Neural cell (in vitro differentiated cells): Measurements from ENCODE around the gene CLCN5. TPM values are rescaled to one million over a fixed set of nuclear protein-coding genes. Genes with fewer than 3 reads are reported as not detected.

Experiments
- H2AFZ ChIP-seq: fragments of 200-600, 300-800 bp; sonication (generic), shearing (Covaris generic); 2 replicates; pipeline ENCODE4 v1.6.0; 2014; ENCODE audit warnings: low read depth, mild to moderate bottlenecking, antibody characterized with exemption, low read length, moderate library complexity
- H3F3A ChIP-seq: fragments of 200-600 bp; shearing (Covaris generic); 2 replicates; pipeline ENCODE4 v1.6.1; 2016; ENCODE audit warnings: mild to moderate bottlenecking, moderate library complexity, mixed read lengths, antibody characterized with exemption, low read length; ENCODE audit not compliant: insufficient read depth, poor library complexity, severe bottlenecking
- H3K27ac ChIP-seq: fragments of 200-600, 300-800 bp; sonication (generic), shearing (Covaris generic); 2 replicates; pipeline ENCODE4 v1.5.1; 2014; ENCODE audit warnings: mild to moderate bottlenecking, low read length, moderate library complexity
- H3K27me3 ChIP-seq: fragments of 300-800, 200-600 bp; sonication (generic), shearing (Covaris generic); 2 replicates; pipeline ENCODE4 v1.6.0; 2014; ENCODE audit warnings: mild to moderate bottlenecking, low read depth, low read length, moderate library complexity; ENCODE audit not compliant: insufficient read depth
- H3K36me3 ChIP-seq: fragments of 300-800, 200-600 bp; sonication (generic), shearing (Covaris generic); 2 replicates; pipeline ENCODE4 v1.5.1; 2014; ENCODE audit warnings: mild to moderate bottlenecking, antibody characterized with exemption, low read length, moderate library complexity; ENCODE audit not compliant: insufficient read depth
- H3K4me2 ChIP-seq: fragments of 300-800, 200-600 bp; sonication (generic), shearing (Covaris generic); 2 replicates; pipeline ENCODE4 v1.6.0; 2014; ENCODE audit warnings: mild to moderate bottlenecking, low read length
- H3K4me3 ChIP-seq: fragments of 300-800, 200-600 bp; sonication (generic), shearing (Covaris generic); 2 replicates; pipeline ENCODE4 v1.5.1; 2014; ENCODE audit warnings: mild to moderate bottlenecking, low read length, moderate library complexity
- H3K79me2 ChIP-seq: fragments of 200-600 bp; shearing (Covaris generic); replicated peaks from 2 replicates; pipeline ENCODE4 v1.6.0; 2014; ENCODE audit warnings: mild to moderate bottlenecking, low read length, moderate library complexity; ENCODE audit not compliant: insufficient read depth
- H3K9ac ChIP-seq: fragments of 300-800, 200-600 bp; sonication (generic), shearing (Covaris generic); 2 replicates; pipeline ENCODE4 v1.6.1; 2016; ENCODE audit warnings: mild to moderate bottlenecking, low read length, mixed read lengths
- H3K9me2 ChIP-seq: fragments of 200-600 bp; shearing (Covaris generic); 2 replicates; pipeline ENCODE4 v1.6.1; 2016; ENCODE audit warnings: mild to moderate bottlenecking, low read length, mixed read lengths; ENCODE audit not compliant: insufficient read depth
- H3K9me3 ChIP-seq: fragments of 200-600, 300-800 bp; sonication (generic), shearing (Covaris generic); 2 replicates; pipeline ENCODE4 v1.6.1; 2016; ENCODE audit warnings: mild to moderate bottlenecking, mixed run types, low read length, moderate library complexity, mixed read lengths
- H4K20me1 ChIP-seq: fragments of 200-600 bp; shearing (Covaris generic); 2 replicates; pipeline ENCODE4 v1.6.1; 2016; ENCODE audit warnings: mild to moderate bottlenecking, mixed run types; ENCODE audit not compliant: insufficient read depth
- EP300 ChIP-seq: fragments of 450-650 bp; conservative IDR thresholded peaks from 2 replicates; pipeline ENCODE4 v1.6.1; 2014; ENCODE audit warnings: antibody characterized with exemption, mild to moderate bottlenecking, moderate library complexity; ENCODE audit not compliant: poor library complexity, severe bottlenecking
- EZH2 ChIP-seq: fragments of 200-600, 300-800 bp; shearing (Covaris generic), sonication (generic); IDR thresholded peaks from 2 replicates; pipeline ENCODE4 v1.6.1; 2014; ENCODE audit warnings: antibody characterized with exemption, low read length, borderline replicate concordance, mild to moderate bottlenecking; ENCODE audit not compliant: insufficient read depth, poor library complexity, severe bottlenecking
- MXI1 ChIP-seq: fragments of 450-650 bp; conservative IDR thresholded peaks from 2 replicates; pipeline ENCODE4 v1.6.1; 2014; ENCODE audit warnings: antibody characterized with exemption, mild to moderate bottlenecking; ENCODE audit not compliant: poor library complexity, severe bottlenecking
- POLR2AphosphoS5 ChIP-seq: IDR thresholded peaks from 2 replicates; pipeline ENCODE4 v1.6.1; 2012
- RAD21 ChIP-seq: fragments of 450-650 bp; conservative IDR thresholded peaks from 2 replicates; pipeline ENCODE4 v1.6.1; 2014; ENCODE audit warnings: antibody characterized with exemption, mild to moderate bottlenecking, moderate library complexity
- SMC3 ChIP-seq: fragments of 450-650 bp; conservative IDR thresholded peaks from 2 replicates; pipeline ENCODE4 v1.6.1; 2014; ENCODE audit warnings: antibody characterized with exemption, mild to moderate bottlenecking, moderate library complexity; ENCODE audit not compliant: poor library complexity
- TAF1 ChIP-seq: IDR thresholded peaks from 2 replicates; pipeline ENCODE4 v1.6.1; 2012; ENCODE audit warnings: low read depth
- polyA plus RNA-seq: library from polyadenylated mRNA; depleted of rRNA; stranded (reverse); fragments of >200 nt; gene quantifications from 2 replicates; pipeline ENCODE4 v1.2.3, GENCODE V29; 2014
- TF ChIP-seq, protein P1 (sequence below): IDR thresholded peaks from 2 replicates; pipeline ENCODE4 v1.6.1; 2012; ENCODE audit warnings: borderline replicate concordance
- TF ChIP-seq, protein P2 (sequence below): fragments of 450-650 bp; IDR thresholded peaks from 2 replicates; pipeline ENCODE4 v1.5.1; 2014; ENCODE audit warnings: antibody characterized with exemption, mild to moderate bottlenecking, moderate library complexity; ENCODE audit not compliant: poor library complexity, severe bottlenecking

CLCN5 gene
- polyA plus RNA-seq, 1 donor from 2014 or later: 13.1 TPM

DNA sequence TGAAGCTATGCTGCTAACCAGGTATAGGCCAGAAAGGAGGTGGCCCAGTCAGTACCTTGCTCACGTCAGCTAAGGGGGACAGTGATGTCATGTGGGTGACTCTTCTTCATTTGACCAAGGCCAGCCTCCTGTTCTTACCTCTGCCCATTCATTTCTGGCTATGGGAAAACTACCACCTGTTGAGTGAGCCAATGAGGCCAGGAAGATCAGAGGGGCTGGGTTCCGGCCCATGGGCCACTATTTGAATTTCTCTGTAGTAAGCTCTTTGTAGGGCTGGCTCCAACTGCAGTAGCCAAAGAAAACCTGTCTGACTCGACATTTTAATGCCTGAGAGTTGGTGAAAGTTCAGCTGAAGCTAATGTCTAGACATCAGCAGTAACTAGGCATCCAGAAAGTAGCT, 175.8 kb downstream of the CLCN5 start:
- H3K4me3 ChIP-seq: no peak overlapping the region
- no peak overlapping the region for H3K4me2 ChIP-seq
- H3K9me3 ChIP-seq: no peaks in the 10 kb centered on the region
- no peaks in the 10 kb centered on the region for H3K79me2 ChIP-seq
- H3K27me3 ChIP-seq: no peaks in the 10 kb centered on the region
- H3K9ac ChIP-seq: no peak overlapping the region
- H4K20me1 ChIP-seq: no peaks in the 10 kb centered on the region
- no peaks in the 10 kb centered on the region for H3F3A ChIP-seq
- H3K27ac ChIP-seq: no peak overlapping the region
- TF ChIP-seq, protein P1, sequence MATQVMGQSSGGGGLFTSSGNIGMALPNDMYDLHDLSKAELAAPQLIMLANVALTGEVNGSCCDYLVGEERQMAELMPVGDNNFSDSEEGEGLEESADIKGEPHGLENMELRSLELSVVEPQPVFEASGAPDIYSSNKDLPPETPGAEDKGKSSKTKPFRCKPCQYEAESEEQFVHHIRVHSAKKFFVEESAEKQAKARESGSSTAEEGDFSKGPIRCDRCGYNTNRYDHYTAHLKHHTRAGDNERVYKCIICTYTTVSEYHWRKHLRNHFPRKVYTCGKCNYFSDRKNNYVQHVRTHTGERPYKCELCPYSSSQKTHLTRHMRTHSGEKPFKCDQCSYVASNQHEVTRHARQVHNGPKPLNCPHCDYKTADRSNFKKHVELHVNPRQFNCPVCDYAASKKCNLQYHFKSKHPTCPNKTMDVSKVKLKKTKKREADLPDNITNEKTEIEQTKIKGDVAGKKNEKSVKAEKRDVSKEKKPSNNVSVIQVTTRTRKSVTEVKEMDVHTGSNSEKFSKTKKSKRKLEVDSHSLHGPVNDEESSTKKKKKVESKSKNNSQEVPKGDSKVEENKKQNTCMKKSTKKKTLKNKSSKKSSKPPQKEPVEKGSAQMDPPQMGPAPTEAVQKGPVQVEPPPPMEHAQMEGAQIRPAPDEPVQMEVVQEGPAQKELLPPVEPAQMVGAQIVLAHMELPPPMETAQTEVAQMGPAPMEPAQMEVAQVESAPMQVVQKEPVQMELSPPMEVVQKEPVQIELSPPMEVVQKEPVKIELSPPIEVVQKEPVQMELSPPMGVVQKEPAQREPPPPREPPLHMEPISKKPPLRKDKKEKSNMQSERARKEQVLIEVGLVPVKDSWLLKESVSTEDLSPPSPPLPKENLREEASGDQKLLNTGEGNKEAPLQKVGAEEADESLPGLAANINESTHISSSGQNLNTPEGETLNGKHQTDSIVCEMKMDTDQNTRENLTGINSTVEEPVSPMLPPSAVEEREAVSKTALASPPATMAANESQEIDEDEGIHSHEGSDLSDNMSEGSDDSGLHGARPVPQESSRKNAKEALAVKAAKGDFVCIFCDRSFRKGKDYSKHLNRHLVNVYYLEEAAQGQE: no peak
- TF ChIP-seq TAF1 (no peak), EZH2 (no peak), MXI1 (no peak), POLR2AphosphoS5 (no peak), SMC3 (no peak), RAD21 (no peak), EP300 (no peak)
- TF ChIP-seq, protein P2, sequence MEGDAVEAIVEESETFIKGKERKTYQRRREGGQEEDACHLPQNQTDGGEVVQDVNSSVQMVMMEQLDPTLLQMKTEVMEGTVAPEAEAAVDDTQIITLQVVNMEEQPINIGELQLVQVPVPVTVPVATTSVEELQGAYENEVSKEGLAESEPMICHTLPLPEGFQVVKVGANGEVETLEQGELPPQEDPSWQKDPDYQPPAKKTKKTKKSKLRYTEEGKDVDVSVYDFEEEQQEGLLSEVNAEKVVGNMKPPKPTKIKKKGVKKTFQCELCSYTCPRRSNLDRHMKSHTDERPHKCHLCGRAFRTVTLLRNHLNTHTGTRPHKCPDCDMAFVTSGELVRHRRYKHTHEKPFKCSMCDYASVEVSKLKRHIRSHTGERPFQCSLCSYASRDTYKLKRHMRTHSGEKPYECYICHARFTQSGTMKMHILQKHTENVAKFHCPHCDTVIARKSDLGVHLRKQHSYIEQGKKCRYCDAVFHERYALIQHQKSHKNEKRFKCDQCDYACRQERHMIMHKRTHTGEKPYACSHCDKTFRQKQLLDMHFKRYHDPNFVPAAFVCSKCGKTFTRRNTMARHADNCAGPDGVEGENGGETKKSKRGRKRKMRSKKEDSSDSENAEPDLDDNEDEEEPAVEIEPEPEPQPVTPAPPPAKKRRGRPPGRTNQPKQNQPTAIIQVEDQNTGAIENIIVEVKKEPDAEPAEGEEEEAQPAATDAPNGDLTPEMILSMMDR: no peak
- H3K36me3 ChIP-seq: no peaks in the 10 kb centered on the region
- H3K9me2 ChIP-seq: no peaks in the 10 kb centered on the region
- H2AFZ ChIP-seq: no peak overlapping the region

DNA sequence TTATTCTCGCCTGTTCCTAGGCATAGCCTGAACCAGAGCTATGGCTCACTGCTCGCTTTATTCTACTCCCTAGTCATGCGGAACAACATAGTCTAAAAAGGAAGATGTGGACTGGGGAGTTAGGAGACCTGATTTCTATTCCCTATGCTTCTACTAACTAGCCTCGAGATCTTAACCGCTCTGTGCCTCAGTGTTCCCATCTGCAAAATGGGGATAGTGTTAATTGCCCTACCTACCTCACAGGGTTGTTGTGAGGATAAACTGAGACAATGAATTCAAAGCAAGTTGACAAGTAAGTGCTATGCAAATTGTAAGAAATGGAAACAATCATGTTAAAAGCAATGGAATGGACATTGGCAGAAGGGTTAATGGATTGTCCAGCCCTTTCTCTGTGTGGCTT, 176.4 kb downstream of the CLCN5 start:
- no peaks in the 10 kb centered on the region for H3K27me3 ChIP-seq
- no peaks in the 10 kb centered on the region for H3K36me3 ChIP-seq
- no peak overlapping the region for H3K4me2 ChIP-seq
- H3K9me2 ChIP-seq: no peaks in the 10 kb centered on the region
- no peak overlapping the region for H3K9ac ChIP-seq
- H3K4me3 ChIP-seq: no peak overlapping the region
- no peaks in the 10 kb centered on the region for H3F3A ChIP-seq
- no peak overlapping the region for H2AFZ ChIP-seq
- H4K20me1 ChIP-seq: no peaks in the 10 kb centered on the region
- no peak overlapping the region for H3K27ac ChIP-seq
- no peaks in the 10 kb centered on the region for H3K79me2 ChIP-seq
- H3K9me3 ChIP-seq: no peaks in the 10 kb centered on the region
- TF ChIP-seq, protein P1: no peak
- TF ChIP-seq TAF1 (no peak), POLR2AphosphoS5 (no peak), EP300 (no peak), MXI1 (no peak), RAD21 (no peak)
- TF ChIP-seq, protein P2: no peak
